ENCODE data around the gene DNM3.
"Not testable (repeated sequence)": the region's sequence is repeated elsewhere in the genome, so short reads cannot be mapped to it uniquely, and the experiment has no call there.

DNM3 gene

DNA sequence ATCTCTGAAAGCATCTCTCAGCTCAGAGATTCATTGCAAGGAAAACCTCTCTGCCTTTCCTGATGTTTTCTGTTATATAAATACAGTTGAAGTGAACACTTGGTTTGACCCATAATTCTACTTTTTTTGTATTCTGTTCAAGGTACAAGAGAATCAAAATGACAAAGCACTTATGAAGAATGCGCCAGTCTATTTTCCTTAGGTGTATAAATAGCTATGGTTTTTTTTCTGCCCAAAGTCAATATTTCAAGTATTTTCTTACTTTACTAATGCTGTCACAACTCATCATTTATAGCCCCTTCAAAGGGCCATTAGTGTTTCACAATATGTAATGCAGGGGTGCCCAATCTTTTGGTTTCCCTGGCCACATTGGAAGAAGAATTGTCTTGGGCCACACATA, 436.7 kb downstream of the DNM3 start:
- DNase-seq (ENCODE audit: low read depth): no peak

- no peak for DNase-seq (ENCODE audit: low read depth)
These were observed 437.2 kb downstream of the DNM3 start for GRCh38 chr1:172278478-172278877.

GRCh38 chr1:172279939-172280636, 438.8 kb downstream of the DNM3 start:
- DNase-seq (ENCODE audit: low read depth): no peak

DNA sequence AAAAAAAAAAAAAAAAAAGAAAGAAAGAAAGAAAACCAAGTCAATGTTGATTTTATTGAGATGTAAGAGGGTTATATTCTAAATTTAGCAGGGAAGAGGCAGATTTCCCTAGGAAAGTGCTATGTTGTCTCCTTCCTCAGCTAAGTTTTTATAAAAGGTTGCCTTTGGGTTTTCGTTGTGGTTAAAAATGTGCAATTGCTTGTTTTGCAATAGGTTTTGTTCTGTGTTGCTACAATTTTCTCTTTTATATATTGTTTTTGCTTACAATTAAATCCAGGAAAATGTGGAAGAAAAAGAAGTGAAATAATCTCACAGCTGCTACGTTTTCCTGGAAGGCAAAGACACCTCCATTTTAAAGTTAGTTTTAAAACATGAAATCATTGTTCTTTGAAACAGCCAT, 442.5 kb downstream of the DNM3 start:
- no peak for DNase-seq (ENCODE audit: low read depth)

- no peak for DNase-seq (ENCODE audit: low read depth)
These were observed 445.4 kb downstream of the DNM3 start for GRCh38 chr1:172286629-172287076.

DNA sequence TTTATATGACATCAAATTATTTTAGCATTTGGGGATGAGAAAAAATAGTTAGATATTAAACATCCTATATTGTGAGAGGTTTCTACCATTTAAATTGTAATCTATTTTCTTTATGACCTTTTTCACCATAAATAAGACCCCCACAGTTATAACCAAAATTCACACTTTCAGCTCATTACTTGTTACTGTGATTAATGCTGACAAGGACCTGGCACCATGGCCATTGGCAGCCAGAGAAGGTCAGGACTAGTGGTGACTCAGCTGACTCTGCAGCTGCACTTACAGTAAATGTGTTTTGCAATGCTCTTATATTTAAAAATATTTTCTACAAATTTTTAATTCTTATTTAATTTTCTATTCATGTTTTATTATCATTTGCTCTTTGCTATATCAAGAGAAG, 445.9 kb downstream of the DNM3 start:
- DNase-seq (ENCODE audit: low read depth): no peak

DNA sequence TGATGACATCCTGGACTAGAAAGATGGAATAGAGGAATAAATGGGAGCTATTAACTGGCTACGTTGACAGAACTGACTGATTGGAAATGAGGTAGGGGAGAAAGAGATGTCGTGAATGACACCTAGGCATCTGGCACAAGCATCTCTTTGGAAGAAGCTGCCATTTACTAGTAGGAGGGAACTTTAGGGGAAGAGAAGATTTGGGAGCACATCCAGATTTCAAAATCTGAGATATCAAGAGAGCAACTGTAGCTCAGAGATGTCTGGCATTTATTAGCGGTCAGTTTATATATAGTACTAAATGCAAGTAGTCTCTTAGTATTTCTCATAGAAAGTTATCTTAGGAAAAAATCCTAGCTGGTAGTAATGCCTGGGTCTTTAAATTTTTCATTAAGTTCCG, 447.3 kb downstream of the DNM3 start:
- DNase-seq (ENCODE audit: low read depth): no peak

- DNase-seq (ENCODE audit: low read depth): no peak
These were observed 448.1 kb downstream of the DNM3 start for GRCh38 chr1:172289448-172289847.

DNA sequence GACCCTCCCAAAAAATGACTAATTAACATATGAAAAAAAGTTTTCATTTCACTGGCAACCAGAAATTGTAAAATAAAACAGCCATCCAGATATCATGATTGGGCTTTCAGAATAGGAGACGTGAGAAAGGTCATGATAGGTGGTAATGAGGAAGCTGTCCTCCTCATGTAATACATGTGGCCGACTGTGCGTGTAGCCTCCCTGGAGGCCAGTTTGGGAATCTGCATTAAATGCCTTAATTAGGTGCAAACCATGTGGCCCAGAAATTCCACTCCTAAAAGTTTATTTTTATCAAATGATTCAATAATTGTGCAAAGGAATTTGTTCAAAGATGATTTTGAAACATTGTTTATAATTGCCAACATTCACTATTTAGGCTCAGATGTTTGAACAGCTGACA, 451.5 kb downstream of the DNM3 start:
- no peak for DNase-seq (ENCODE audit: low read depth)

DNA sequence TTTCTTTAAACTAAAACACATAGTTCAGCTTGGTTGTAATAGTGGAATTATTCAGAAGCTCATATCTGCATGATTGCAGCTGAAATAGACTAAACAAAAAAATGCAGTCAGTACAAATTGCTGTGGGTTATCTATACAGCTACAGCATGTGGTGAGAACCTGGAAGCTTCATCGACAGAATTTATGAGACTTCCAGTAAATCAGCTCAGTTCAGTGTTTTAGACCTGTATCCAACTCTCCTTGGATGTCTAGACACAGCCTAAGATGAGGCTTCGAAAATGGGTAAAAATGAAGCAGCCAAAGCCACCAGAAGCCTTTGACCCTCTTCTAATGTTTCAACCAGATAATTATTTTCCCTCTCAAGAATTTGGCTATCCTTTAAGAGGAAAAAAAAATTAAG, 452.1 kb downstream of the DNM3 start:
- no peak for DNase-seq (ENCODE audit: low read depth)

GRCh38 chr1:172298141-172298540, 456.8 kb downstream of the DNM3 start:
- no peak for DNase-seq (ENCODE audit: low read depth)

DNA sequence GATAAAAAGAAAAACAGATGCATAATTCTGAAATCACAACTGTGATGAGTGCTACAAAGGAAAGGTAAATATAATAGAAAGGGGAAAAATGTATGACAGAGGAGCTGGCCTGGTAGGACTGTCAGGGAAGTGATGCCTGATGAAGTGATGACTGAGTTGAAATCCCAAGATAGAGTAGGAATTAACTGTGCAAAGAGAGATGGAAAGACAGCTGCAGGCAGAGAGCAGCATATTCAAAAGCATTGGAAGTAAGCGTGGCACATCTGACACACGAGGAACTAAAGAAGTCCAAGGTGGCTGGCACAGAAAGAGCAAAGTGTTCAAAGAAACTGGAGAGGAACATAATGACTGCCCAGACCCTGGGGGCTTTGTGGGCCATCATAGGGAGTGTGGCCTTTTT, 457.6 kb downstream of the DNM3 start:
- no peak for DNase-seq (ENCODE audit: low read depth)

DNA sequence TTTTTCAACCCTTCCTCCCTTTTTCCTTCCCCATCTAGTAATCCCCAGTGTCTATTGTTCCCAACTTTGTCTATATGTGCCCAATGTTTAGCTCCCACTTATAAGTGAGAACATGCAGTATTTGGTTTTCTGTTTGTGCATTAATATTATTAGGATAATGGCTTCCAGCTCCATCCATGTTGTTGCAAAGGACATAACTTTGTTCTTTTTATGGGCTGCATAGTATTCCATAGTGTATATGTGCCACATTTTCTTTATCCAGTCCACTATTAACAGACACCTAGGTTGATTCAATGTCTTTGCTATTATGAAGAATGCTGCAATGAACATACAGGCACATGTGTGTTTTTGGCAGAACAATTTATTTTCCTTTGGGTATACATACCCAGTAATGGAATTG, 458.2 kb downstream of the DNM3 start:
- DNase-seq (ENCODE audit: low read depth): no peak

- not testable (repeated sequence) for DNase-seq (ENCODE audit: low read depth)
These were observed 466.2 kb downstream of the DNM3 start for GRCh38 chr1:172307508-172307907.

GRCh38 chr1:172308142-172308541, 466.8 kb downstream of the DNM3 start:
- no peak for DNase-seq (ENCODE audit: low read depth)

DNA sequence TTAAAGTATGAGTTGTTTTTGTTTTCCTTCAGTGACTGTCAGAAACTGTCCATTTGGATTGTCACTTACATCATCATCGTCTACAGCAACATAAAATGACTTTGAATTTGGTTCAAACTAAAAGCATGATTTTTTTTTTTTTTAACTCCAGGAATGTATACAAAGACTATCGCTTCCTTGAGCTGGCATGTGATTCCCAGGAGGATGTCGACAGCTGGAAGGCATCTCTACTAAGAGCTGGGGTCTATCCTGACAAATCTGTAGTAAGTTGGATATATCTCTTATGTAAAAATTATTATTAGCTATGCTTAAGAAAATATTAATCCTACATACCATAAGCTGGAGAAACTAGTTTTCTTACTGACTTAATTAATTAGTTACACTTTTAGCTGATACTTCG, 467.3 kb downstream of the DNM3 start:
- no peak for DNase-seq (ENCODE audit: low read depth)

- DNase-seq (ENCODE audit: low read depth): no peak
These were observed 479.4 kb downstream of the DNM3 start for GRCh38 chr1:172320733-172321132.

- no peak for DNase-seq (ENCODE audit: low read depth)
These were observed 480.2 kb downstream of the DNM3 start for GRCh38 chr1:172321451-172321850.

DNA sequence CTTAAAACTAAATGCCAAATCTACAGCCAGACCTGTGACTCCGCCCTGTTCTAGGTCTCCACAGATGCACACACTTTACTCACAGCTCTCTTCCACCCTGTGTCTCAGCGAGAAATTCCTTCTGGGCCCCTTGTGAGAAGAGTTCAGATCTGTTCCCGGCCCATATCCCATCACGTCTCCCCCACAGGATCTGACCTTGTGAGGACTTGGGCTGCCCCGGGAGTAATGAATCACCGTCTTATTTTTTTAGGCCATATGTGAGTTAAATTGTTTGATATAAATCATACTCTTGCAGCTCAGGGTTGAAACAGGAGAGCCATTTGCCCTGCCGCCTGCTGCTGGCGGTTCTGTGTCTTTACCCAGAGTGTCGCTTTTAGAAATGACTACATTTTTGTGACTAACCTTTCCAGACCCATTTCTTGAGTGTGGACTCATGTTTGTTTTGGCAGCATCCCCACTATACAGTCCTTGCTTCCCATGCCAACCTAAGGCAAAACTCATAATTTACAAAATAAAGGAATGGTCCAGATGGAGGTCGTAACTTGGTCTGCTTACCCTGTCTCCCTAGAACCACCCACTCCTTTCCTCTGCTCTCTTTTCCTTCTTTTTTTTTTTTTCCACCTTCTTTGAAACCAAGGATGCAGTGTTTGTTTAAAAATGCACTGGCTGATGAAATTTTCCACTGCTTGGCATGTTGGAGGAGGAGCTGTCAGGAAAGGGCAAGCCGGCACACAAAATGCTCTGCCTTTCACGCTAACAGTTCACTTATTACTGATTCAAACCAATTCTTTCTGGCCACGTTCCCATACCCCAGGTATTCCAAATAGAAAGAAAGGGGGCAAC, 481.1 kb downstream of the DNM3 start:
- no peak for DNase-seq (ENCODE audit: low read depth)

DNA sequence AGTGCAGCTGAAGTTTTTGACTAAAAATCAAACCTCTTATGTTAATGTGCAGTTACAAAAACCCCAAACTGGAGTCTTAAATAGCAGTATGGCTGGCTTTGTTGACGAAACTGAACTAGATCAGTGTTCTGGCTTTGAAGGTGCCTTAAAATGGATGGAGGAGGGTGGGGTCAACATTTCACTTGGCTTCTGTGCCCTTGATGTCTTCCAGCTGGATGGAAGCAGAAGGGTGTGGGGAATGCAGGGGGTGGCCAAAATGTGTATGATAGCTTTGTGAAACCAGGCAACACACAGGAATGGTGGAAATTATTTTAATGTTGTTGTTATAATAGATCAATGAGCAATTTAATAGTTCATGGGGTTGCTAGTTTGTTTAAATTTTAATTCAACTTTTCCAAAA, 482.4 kb downstream of the DNM3 start:
- no peak for DNase-seq (ENCODE audit: low read depth)

GRCh38 chr1:172324086-172324485, 482.8 kb downstream of the DNM3 start:
- DNase-seq (ENCODE audit: low read depth): no peak

GRCh38 chr1:172324761-172325160, 483.5 kb downstream of the DNM3 start:
- DNase-seq (ENCODE audit: low read depth): no peak

DNA sequence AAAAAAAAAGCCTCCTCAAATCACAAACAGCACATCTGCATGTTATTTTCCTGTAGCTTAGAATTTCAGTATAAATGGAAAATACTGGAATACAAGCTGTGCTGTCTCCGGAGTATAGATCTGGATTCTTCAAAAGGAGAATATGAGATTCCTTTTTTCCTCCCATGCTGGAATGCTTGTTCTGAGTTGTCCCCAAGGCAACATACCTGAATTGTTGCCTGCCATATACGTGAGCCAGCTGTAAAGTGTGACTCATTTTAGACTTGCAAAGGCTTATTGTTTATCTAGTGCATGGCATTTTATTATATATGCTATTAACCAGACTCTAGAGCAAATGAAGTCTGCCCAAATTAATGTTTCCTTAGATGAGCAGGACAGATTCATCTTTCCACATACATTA, 484.2 kb downstream of the DNM3 start:
- no peak for DNase-seq (ENCODE audit: low read depth)

GRCh38 chr1:172326136-172326535, 484.8 kb downstream of the DNM3 start:
- DNase-seq (ENCODE audit: low read depth): no peak
